ENCODE data around the gene RBM33.

DNA sequence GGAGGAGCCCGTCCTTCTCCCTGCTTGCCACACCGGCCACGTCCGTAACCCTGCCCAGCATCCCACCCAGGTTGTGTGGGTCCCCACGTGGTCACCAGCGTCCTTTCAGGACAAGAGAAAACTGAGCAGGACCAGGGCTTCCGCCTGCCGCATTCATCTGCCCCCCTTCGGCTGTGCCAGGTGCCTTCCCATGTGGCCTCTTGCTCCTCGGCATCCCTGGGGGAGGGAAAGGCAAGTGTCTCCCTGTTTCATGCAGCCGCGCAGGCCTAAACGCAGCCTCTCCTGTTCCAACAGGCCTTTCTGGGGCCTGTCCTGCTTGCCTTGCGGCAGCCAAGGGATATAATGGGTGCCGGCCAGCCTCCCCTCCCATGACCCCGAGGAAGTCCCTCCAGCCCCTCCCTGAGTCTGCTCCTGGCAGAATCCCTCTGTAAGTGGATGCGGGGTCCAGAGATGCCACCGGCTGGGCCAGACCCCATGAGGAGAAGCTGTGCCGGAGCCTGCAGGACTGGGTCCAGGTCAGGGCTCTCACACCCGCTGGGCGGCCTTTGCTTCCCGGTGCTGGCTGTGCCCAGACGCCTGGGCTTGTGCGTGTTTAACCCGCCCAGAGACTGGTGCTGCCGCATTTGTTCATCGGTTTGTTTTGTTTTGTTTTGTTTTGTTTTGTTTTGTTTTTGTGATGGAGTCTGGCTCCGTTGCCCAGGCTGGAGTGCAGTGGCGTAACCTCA lies 144.7 kb downstream of the RBM33 start:
- TF ChIP-seq POLR2A (IDR thresholded peaks at IDR 0.05), result no peak
- no peak for TF ChIP-seq CTCF (IDR thresholded peaks at IDR 0.05 in 8 of 11, conservative IDR thresholded peaks at IDR 0.05 in 3 of 11)
